Prostate gland (tissue), 2 donors: ENCODE data around the gene ZFR. TPM values are rescaled to one million over a fixed set of nuclear protein-coding genes. Genes with fewer than 3 reads are reported as not detected.
A peak's percentile ranks its signal among the peaks of the same experiment; 100 is the strongest.

ENCODE experiments used
- DNase-seq: peaks from one replicate; pipeline ENCODE4 v3.0.0-alpha.2; 2019; ENCODE audit warnings: low spot score
- H3K27ac ChIP-seq, 2 donors: fragments of 200-600 bp; sonication (generic); 2 replicates each; pipeline ENCODE4 v1.5.1; 2017 to 2019
- H3K27me3 ChIP-seq: fragments of 200-600 bp; sonication (generic); replicated peaks from 2 replicates; pipeline ENCODE4 v1.5.1; 2019; ENCODE audit not compliant: insufficient read depth
- H3K36me3 ChIP-seq, 2 donors: fragments of 200-600 bp; sonication (generic); 1 replicate in 1 of 2; 2 replicates in 1 of 2; pipeline versions ENCODE4 v1.5.1 to v1.8.1; 2017 to 2019
- H3K4me1 ChIP-seq: fragments of 200-600 bp; sonication (generic); replicated peaks from 2 replicates; pipeline ENCODE4 v1.5.1; 2019
- H3K4me3 ChIP-seq, 2 donors: fragments of 200-600 bp; sonication (generic); 2 replicates each; pipeline ENCODE4 v1.5.1; 2017 to 2019
- H3K9me3 ChIP-seq: fragments of 200-600 bp; sonication (generic); 2 replicates; pipeline ENCODE4 v1.5.1; 2017
- POLR2A ChIP-seq: fragments of 450-650 bp; IDR thresholded peaks from one replicate; pipeline ENCODE4 v1.6.1; 2016; ENCODE audit warnings: antibody characterized with exemption, mild to moderate bottlenecking
- POLR2AphosphoS5 ChIP-seq: sonication (generic); formaldehyde crosslinking; IDR thresholded peaks from one replicate; pipeline ENCODE4 v1.6.1; 2017; ENCODE audit warnings: antibody characterized with exemption
- WGBS: methylation state at CpG from one replicate; pipeline ENCODE4 v1.1.5; 2018; 5-methylcytosine and 5-hydroxymethylcytosine counted together
- intact Hi-C: fragments of 100-400 bp; cut with DNase I; formaldehyde crosslinking; loops from one replicate; pipeline ENCODE4 v1.14.2; 2022
- microRNA counts, 2 donors: library from miRNA; unstranded; fragments of <30 nt; microRNA quantifications; one replicate each; lab custom pipeline; 2016 to 2017
- microRNA-seq: library from miRNA; unstranded; fragments of <30 nt; microRNA quantifications from one replicate; pipeline ENCODE4, GENCODE V29; 2016
- small RNA-seq, 2 donors: library from RNA; depleted of rRNA; stranded (forward); fragments of <200 nt; gene quantifications; one replicate each; pipeline ENCODE3, GENCODE V24; 2016
- total RNA-seq, 2 donors: library from RNA; depleted of rRNA; stranded (reverse); fragments of >200 nt; gene quantifications; one replicate each; pipeline ENCODE4 v1.1.0, GENCODE V29; 2016
- TF ChIP-seq, protein P1 (sequence below), 4 experiments: fragments of 200-600 bp in 2 of 4; fragments of 450-650 bp in 2 of 4; sonication (generic) in 2 of 4; IDR thresholded peaks; 1 replicate in 3 of 4; 2 replicates in 1 of 4; pipeline ENCODE4 v1.5.1; 2016 to 2019; ENCODE audit warnings: antibody characterized with exemption in 4 of 4, mild to moderate bottlenecking in 2 of 4, moderate library complexity in 2 of 4

Gene ZFR
- total RNA-seq, 2 donors from 2014 or later, result 69.0 to 73.7 TPM

GRCh38 chr5:32304622-32305021, 139.9 kb downstream of the ZFR start:
- Histone ChIP-seq H3K36me3 (no peaks in the 10 kb centered on the region), H3K27ac (no peak overlapping the region), H3K27me3 (no peaks in the 10 kb centered on the region), H3K4me1 (peaks cover 4% of the 10 kb centered on the region), H3K9me3 (no peaks in the 10 kb centered on the region), H3K4me3 (no peak overlapping the region)
- 89% methylated on average over 5 of the region's 5 CpGs for WGBS
- no peak for DNase-seq
- intact Hi-C loops, result no loop called here
- TF ChIP-seq POLR2A, result no peak
- TF ChIP-seq, protein P1, sequence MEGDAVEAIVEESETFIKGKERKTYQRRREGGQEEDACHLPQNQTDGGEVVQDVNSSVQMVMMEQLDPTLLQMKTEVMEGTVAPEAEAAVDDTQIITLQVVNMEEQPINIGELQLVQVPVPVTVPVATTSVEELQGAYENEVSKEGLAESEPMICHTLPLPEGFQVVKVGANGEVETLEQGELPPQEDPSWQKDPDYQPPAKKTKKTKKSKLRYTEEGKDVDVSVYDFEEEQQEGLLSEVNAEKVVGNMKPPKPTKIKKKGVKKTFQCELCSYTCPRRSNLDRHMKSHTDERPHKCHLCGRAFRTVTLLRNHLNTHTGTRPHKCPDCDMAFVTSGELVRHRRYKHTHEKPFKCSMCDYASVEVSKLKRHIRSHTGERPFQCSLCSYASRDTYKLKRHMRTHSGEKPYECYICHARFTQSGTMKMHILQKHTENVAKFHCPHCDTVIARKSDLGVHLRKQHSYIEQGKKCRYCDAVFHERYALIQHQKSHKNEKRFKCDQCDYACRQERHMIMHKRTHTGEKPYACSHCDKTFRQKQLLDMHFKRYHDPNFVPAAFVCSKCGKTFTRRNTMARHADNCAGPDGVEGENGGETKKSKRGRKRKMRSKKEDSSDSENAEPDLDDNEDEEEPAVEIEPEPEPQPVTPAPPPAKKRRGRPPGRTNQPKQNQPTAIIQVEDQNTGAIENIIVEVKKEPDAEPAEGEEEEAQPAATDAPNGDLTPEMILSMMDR (IDR thresholded peaks at IDR 0.05), result no peak
- no peak for TF ChIP-seq POLR2AphosphoS5

MicroRNAs within 50 kb of the gene (microRNA counts, 767-probe panel; counts per million panel counts)
- 2,894 to 2,949 counts per million in 2 donors for microRNA hsa-miR-579 (lab: Ali Mortazavi, UCI)

Small RNA genes lying within 50 kb of the gene (microRNA-seq; reads per million reads assigned to microRNA genes)
- gene MIR579, result 4.9 reads per million, percentile 42 among the genes with 10 or more reads in this experiment

Small RNA genes lying within 50 kb of the gene (small RNA-seq; reads per million reads assigned to genes)
- 0 to 0.19 reads per million in 2 donors for gene MIR579
- 0 reads per million in 2 donors for gene RNU6-378P

Other genes starting within 250 kb of the ZFR start
- gene MTMR12, start 131.8 kb downstream of the ZFR start, total RNA-seq, result 10 to 100 TPM; 43.1 to 70.7 TPM
- 100 to 1,000 TPM; 135 to 190 TPM for gene SUB1, start 140.8 kb upstream of the ZFR start, total RNA-seq